ENCODE data around the gene SMPDL3B.

SMPDL3B gene

DNA sequence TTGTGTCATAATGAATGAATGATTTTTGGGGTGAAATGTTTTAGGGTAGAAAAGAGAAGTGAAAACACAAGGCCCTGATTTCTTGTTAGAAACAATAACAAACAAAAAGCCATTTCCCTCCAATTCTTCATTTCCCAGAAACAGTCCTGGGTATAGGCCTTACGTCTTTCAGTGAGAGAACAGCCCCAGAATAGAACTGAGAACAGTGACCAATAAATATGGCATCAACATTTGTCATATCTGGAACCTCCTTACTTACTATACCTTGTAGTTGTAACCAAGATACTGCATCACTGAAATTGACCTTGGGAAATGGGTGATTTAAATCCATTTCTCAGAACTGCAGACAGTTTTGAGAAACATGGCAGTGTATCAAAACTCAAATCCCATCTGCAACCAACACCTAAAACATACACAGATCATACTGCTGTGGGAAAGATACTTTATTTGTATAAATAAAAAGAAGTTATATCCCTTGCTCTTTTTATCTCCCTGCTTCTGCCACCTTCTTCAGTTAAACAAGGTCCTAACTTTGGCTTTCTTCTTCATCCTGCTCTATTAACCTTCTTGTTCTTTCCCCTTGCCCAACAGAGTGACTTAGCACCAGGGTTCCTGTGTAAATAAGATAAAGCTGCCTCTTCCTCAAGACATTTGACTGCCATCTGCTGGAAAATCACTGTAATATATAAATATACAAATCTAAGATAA is 44.5 kb downstream of the SMPDL3B start (continued):
- TF ChIP-seq, protein P1, sequence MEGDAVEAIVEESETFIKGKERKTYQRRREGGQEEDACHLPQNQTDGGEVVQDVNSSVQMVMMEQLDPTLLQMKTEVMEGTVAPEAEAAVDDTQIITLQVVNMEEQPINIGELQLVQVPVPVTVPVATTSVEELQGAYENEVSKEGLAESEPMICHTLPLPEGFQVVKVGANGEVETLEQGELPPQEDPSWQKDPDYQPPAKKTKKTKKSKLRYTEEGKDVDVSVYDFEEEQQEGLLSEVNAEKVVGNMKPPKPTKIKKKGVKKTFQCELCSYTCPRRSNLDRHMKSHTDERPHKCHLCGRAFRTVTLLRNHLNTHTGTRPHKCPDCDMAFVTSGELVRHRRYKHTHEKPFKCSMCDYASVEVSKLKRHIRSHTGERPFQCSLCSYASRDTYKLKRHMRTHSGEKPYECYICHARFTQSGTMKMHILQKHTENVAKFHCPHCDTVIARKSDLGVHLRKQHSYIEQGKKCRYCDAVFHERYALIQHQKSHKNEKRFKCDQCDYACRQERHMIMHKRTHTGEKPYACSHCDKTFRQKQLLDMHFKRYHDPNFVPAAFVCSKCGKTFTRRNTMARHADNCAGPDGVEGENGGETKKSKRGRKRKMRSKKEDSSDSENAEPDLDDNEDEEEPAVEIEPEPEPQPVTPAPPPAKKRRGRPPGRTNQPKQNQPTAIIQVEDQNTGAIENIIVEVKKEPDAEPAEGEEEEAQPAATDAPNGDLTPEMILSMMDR (tag by site-specific recombination; IDR thresholded peaks at IDR 0.05): peak; percentile 44; the same call in 1 of the 2 replicates
- TF ChIP-seq INSM2 (tag by site-specific recombination; IDR thresholded peaks at IDR 0.05) (no peak), ZNF18 (tag by site-specific recombination; IDR thresholded peaks at IDR 0.05) (no peak), ZNF391 (tag by site-specific recombination; IDR thresholded peaks at IDR 0.05; ENCODE audit: borderline replicate concordance, low read depth) (no peak), TRIM28 (IDR thresholded peaks at IDR 0.05; ENCODE audit: borderline replicate concordance, low read length) (no peak), ZBTB11 (tag by site-specific recombination; conservative IDR thresholded peaks at IDR 0.05; ENCODE audit: low read depth) (no peak), GLI2 (tag by site-specific recombination; IDR thresholded peaks at IDR 0.05; ENCODE audit: borderline replicate concordance, low read depth) (no peak), ZNF501 (tag by site-specific recombination; IDR thresholded peaks at IDR 0.05) (no peak), ZNF660 (tag by site-specific recombination; IDR thresholded peaks at IDR 0.05) (no peak), ZNF792 (tag by site-specific recombination; IDR thresholded peaks at IDR 0.05) (no peak), ZNF654 (tag by site-specific recombination; IDR thresholded peaks at IDR 0.05; ENCODE audit: low read depth) (peak; percentile 76), ZNF513 (tag by site-specific recombination; IDR thresholded peaks at IDR 0.05) (peak; percentile 41; the same call in 1 of the 2 replicates), KLF16 (tag by site-specific recombination; IDR thresholded peaks at IDR 0.05) (no peak), ZNF596 (tag by site-specific recombination; IDR thresholded peaks at IDR 0.05) (no peak), ZFP37 (tag by site-specific recombination; IDR thresholded peaks at IDR 0.05) (no peak), KLF7 (tag by site-specific recombination; IDR thresholded peaks at IDR 0.05; ENCODE audit: borderline replicate concordance) (no peak)
- TF ChIP-seq, protein P2, sequence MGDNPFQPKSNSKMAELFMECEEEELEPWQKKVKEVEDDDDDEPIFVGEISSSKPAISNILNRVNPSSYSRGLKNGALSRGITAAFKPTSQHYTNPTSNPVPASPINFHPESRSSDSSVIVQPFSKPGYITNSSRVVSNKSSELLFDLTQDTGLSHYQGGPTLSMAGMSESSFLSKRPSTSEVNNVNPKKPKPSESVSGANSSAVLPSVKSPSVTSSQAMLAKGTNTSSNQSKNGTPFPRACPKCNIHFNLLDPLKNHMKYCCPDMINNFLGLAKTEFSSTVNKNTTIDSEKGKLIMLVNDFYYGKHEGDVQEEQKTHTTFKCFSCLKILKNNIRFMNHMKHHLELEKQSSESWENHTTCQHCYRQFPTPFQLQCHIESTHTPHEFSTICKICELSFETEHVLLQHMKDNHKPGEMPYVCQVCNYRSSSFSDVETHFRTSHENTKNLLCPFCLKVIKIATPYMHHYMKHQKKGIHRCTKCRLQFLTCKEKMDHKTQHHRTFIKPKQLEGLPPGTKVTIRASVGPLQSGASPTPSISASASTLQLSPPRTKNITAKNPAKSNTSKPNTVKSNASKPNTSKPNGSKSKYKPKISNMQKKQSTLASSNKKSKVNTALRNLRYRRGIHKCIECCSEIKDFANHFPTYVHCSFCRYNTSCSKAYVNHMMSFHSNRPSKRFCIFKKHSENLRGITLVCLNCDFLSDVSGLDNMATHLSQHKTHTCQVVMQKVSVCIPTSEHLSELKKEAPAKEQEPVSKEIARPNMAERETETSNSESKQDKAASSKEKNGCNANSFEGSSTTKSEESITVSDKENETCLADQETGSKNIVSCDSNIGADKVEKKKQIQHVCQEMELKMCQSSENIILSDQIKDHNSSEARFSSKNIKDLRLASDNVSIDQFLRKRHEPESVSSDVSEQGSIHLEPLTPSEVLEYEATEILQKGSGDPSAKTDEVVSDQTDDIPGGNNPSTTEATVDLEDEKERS (tag by site-specific recombination; IDR thresholded peaks at IDR 0.05): no peak
- TF ChIP-seq, protein P3, sequence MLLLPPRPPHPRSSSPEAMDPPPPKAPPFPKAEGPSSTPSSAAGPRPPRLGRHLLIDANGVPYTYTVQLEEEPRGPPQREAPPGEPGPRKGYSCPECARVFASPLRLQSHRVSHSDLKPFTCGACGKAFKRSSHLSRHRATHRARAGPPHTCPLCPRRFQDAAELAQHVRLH (tag by site-specific recombination; IDR thresholded peaks at IDR 0.05): no peak

Data from HEK293 (cell line).